Stomach smooth muscle (tissue), 2 donors: ENCODE measurements around the gene EXD2.
"Not testable (repeated sequence)": the region's sequence is repeated elsewhere in the genome, so short reads cannot be mapped to it uniquely, and the experiment has no call there.

ENCODE experiments used
- H3K27ac ChIP-seq: one replicate; pipeline ENCODE4 v1.7.0; 2013; ENCODE audit warnings: mild to moderate bottlenecking, low read length, inconsistent platforms
- H3K27me3 ChIP-seq, 2 donors: one replicate each; pipeline ENCODE4 v1.7.0; 2013; ENCODE audit warnings: low read length in 2 of 2; ENCODE audit not compliant: insufficient read depth in 2 of 2, control insufficient read depth in 1 of 2
- H3K36me3 ChIP-seq, 2 donors: one replicate each; pipeline ENCODE4 v1.7.0; 2013; ENCODE audit warnings: low read length in 2 of 2; ENCODE audit not compliant: control insufficient read depth in 2 of 2, insufficient read depth in 2 of 2
- H3K4me1 ChIP-seq: one replicate; pipeline ENCODE4 v1.7.0; 2013; ENCODE audit warnings: low read length; ENCODE audit not compliant: control insufficient read depth, insufficient read depth
- H3K4me3 ChIP-seq, 2 donors: one replicate each; pipeline ENCODE4 v1.7.0; 2013; ENCODE audit warnings: low read length in 2 of 2
- H3K9ac ChIP-seq, 2 donors: one replicate each; pipeline ENCODE4 v1.7.0; 2013; ENCODE audit warnings: low read length in 2 of 2, mild to moderate bottlenecking in 1 of 2
- H3K9me3 ChIP-seq, 2 donors: one replicate each; pipeline ENCODE4 v1.7.0; 2013; ENCODE audit warnings: low read length in 2 of 2; ENCODE audit not compliant: control insufficient read depth in 2 of 2
- donor health status: healthy.
- donor health status: Pancreatic carcinoma.

EXD2 gene

DNA sequence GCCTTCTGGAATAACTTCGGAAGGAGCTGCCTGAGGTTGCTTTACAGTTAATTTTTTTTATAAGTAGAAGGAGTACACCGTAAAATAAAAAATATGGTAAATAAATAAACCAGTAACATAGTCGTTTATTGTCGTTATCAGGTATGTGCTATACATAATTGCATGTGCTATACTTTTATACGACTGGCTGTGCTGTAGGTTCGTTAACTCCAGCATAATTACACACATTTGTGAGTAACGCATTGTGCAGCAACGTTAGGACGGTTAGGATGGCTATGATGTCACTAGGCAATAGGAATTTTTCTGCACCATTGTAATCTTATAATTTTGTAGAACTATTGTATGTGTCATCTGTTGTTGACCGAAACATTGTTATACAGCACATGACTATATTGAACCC, 8.5 kb downstream of the EXD2 start:
- no peak overlapping the region for H3K27ac ChIP-seq
- no peaks in the 10 kb centered on the region for H3K4me1 ChIP-seq
- H3K36me3 ChIP-seq, result no peaks in the 10 kb centered on the region
- H3K4me3 ChIP-seq, result no peak overlapping the region
- no peaks in the 10 kb centered on the region for H3K9me3 ChIP-seq
- H3K27me3 ChIP-seq, result no peaks in the 10 kb centered on the region
- H3K9ac ChIP-seq, result no peak overlapping the region

GRCh38 chr14:69204753-69205152, 13.5 kb downstream of the EXD2 start:
- Histone ChIP-seq H3K4me3 (no peak overlapping the region), H3K9me3 (no peaks in the 10 kb centered on the region), H3K36me3 (no peaks in the 10 kb centered on the region), H3K9ac (no peak overlapping the region), H3K27me3 (no peaks in the 10 kb centered on the region), H3K27ac (no peak overlapping the region), H3K4me1 (no peaks in the 10 kb centered on the region)

- H3K36me3 ChIP-seq, result peaks cover 0 to 4% of the 10 kb centered on the region in 2 donors
- no peak overlapping the region for H3K27ac ChIP-seq
- no peak overlapping the region for H3K4me3 ChIP-seq
- H3K9ac ChIP-seq, result no peak overlapping the region
- no peaks in the 10 kb centered on the region for H3K27me3 ChIP-seq
- H3K4me1 ChIP-seq, result no peaks in the 10 kb centered on the region
- H3K9me3 ChIP-seq, result no peaks in the 10 kb centered on the region
Observed at GRCh38 chr14:69207435-69208041, 16.2 kb downstream of the EXD2 start.

- H3K9me3 ChIP-seq, result no peaks in the 10 kb centered on the region
- H3K27me3 ChIP-seq, result no peaks in the 10 kb centered on the region
- H3K27ac ChIP-seq, result no peak overlapping the region
- H3K4me1 ChIP-seq, result no peaks in the 10 kb centered on the region
- H3K9ac ChIP-seq, result no peak overlapping the region
- H3K36me3 ChIP-seq, result peaks cover 2 to 4% of the 10 kb centered on the region in 2 donors
- H3K4me3 ChIP-seq, result no peak overlapping the region
Observed at GRCh38 chr14:69208666-69209065, 17.4 kb downstream of the EXD2 start.

DNA sequence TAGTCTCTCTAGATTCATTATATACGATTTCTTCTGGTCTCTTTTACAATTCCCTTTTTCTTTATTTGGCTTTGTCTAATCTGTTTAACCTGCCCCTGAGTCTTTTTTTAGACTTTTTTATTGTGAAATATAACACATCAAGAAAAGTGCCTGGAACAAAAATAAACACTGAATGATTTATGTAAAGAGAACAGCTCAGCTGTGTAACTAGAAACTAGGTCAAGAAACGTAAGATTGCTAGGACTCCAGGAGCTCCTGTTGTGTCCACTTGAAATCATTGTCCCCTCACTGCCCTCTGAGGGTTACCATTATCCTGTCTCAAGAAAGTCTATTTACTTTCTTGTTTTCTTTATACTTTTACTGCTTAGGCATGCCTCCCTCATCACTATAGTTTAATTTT, 23.1 kb downstream of the EXD2 start:
- Histone ChIP-seq H3K27ac (no peak overlapping the region), H3K36me3 (peaks cover 2 to 4% of the 10 kb centered on the region in 2 donors), H3K9me3 (no peaks in the 10 kb centered on the region), H3K4me3 (no peak overlapping the region), H3K9ac (no peak overlapping the region), H3K4me1 (no peaks in the 10 kb centered on the region), H3K27me3 (no peaks in the 10 kb centered on the region)

DNA sequence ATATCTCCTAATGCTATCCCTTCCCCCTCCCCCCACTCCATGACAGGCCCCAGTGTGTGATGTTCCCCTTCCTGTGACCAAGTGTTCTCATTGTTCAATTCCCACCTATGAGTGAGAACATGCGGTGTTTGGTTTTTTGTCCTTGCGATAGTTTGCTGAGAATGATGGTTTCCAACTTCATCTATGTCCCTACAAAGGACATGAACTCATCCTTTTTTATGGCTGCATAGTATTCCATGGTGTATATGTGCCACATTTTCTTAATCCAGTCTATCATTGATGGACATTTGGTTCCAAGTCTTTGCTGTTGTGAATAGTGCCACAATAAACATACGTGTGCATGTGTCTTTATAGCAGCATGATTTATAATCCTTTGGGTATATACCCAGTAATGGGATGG, 26.4 kb downstream of the EXD2 start:
- not testable (repeated sequence) for H3K36me3 ChIP-seq, H3K27me3 ChIP-seq, H3K9ac ChIP-seq, H3K4me1 ChIP-seq, H3K4me3 ChIP-seq, H3K27ac ChIP-seq, H3K9me3 ChIP-seq

- Histone ChIP-seq H3K9ac (no peak overlapping the region), H3K4me1 (no peaks in the 10 kb centered on the region), H3K27ac (no peak overlapping the region)
Observed at GRCh38 chr14:69224946-69225345, 33.6 kb downstream of the EXD2 start.

GRCh38 chr14:69226178-69226577, 34.9 kb downstream of the EXD2 start:
- no peaks in the 10 kb centered on the region for H3K9me3 ChIP-seq
- H3K4me3 ChIP-seq, result no peak overlapping the region
- no peaks in the 10 kb centered on the region for H3K27me3 ChIP-seq
- H3K4me1 ChIP-seq, result no peaks in the 10 kb centered on the region
- no peak overlapping the region for H3K27ac ChIP-seq
- no peak overlapping the region for H3K9ac ChIP-seq
- H3K36me3 ChIP-seq, result peaks cover 10 to 19% of the 10 kb centered on the region in 2 donors

More at GRCh38 chr14:69224946-69225345, 33.6 kb downstream of the EXD2 start:
- H3K36me3 ChIP-seq, result peaks cover 3 to 13% of the 10 kb centered on the region in 2 donors
- no peaks in the 10 kb centered on the region for H3K9me3 ChIP-seq
- H3K4me3 ChIP-seq, result no peak overlapping the region
- H3K27me3 ChIP-seq, result no peaks in the 10 kb centered on the region

- Histone ChIP-seq H3K9me3 (no peaks in the 10 kb centered on the region), H3K9ac (no peak overlapping the region), H3K27me3 (no peaks in the 10 kb centered on the region), H3K36me3 (peaks cover 15 to 22% of the 10 kb centered on the region in 2 donors), H3K4me1 (no peaks in the 10 kb centered on the region), H3K4me3 (no peak overlapping the region), H3K27ac (no peak overlapping the region)
Observed at GRCh38 chr14:69226736-69227135, 35.4 kb downstream of the EXD2 start.

DNA sequence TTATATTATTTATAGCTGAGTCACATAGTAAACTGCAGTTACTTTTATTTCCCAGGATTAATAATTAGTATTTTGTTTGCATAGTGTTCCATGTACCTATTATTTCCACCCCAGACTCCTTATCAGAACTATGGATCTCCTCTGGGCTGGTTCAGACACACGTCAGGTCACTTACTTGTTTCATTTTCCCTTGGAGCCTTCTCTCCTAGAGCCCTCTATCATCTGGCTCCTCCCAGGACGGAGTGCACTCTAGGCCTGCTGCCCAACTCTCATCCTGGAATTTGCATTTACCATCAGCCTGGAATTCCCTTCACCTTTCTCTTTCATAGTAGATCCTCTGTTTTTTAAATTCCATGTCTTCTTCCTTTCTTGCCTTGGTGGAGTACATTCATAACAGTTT, 40.2 kb downstream of the EXD2 start:
- Histone ChIP-seq H3K9ac (no peak overlapping the region), H3K36me3 (peaks cover 33 to 41% of the 10 kb centered on the region in 2 donors), H3K27ac (no peak overlapping the region), H3K9me3 (no peaks in the 10 kb centered on the region), H3K4me3 (no peak overlapping the region), H3K4me1 (no peaks in the 10 kb centered on the region), H3K27me3 (no peaks in the 10 kb centered on the region)

DNA sequence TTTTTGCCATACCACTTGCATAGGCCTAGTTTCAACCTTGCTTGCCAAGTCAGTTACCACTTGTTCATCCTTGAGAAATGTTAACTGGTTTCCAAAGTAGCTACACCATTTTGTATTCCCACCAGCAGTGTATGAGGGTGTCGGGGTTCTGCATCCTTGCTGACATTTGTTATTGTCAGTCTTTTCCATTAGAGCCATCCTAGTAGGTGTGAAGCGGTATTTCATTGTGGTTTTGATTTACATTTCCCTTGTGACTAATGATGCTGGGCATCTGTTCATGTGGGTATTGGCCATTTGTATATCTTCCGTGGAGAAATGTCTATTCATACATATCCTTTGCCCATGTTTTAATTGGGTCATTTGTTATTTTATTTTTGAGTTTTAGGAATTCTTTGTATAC, 41.1 kb downstream of the EXD2 start:
- no peaks in the 10 kb centered on the region for H3K4me1 ChIP-seq
- H3K9ac ChIP-seq, result no peak overlapping the region
- no peak overlapping the region for H3K4me3 ChIP-seq
- H3K27me3 ChIP-seq, result no peaks in the 10 kb centered on the region
- H3K36me3 ChIP-seq, result peaks cover 42 to 50% of the 10 kb centered on the region in 2 donors
- H3K27ac ChIP-seq, result no peak overlapping the region
- no peaks in the 10 kb centered on the region for H3K9me3 ChIP-seq
